Stimulated activated CD8-positive, alpha-beta memory T cell treated with anti-CD3 and anti-CD28 coated beads, Interleukin-12 subunit alpha, Interleukin-12 subunit beta, amount 100 ng/mL, for 24 hours (primary cell): ENCODE results near the gene TEKT3.

Experiments
- DNase-seq: peaks from one replicate; pipeline ENCODE4 v3.0.0-alpha.2; 2020; ENCODE audit errors: extremely low read depth

The TEKT3 gene

GRCh38 chr17:15350777-15351477 lies 9.5 kb upstream of the TEKT3 start:
- DNase-seq = no peak

- no peak for DNase-seq
Observed at GRCh38 chr17:15349119-15349518, 7.7 kb upstream of the TEKT3 start.

GRCh38 chr17:15348021-15348420 lies 6.6 kb upstream of the TEKT3 start:
- no peak for DNase-seq

GRCh38 chr17:15346066-15346595 lies 4.7 kb upstream of the TEKT3 start:
- DNase-seq = no peak

GRCh38 chr17:15343749-15344148 lies 2.4 kb upstream of the TEKT3 start:
- no peak for DNase-seq

GRCh38 chr17:15342460-15342859 lies 1.1 kb upstream of the TEKT3 start:
- DNase-seq = no peak

- no peak for DNase-seq
Observed at GRCh38 chr17:15341966-15342365, 569 bp upstream of the TEKT3 start.

GRCh38 chr17:15340966-15341365 lies 431 bp downstream of the TEKT3 start:
- no peak for DNase-seq

- DNase-seq = no peak
Observed at GRCh38 chr17:15335446-15335845, 6.0 kb downstream of the TEKT3 start.

- DNase-seq = no peak
Observed at GRCh38 chr17:15334266-15334665, 7.1 kb downstream of the TEKT3 start.

GRCh38 chr17:15332338-15332737 lies 9.1 kb downstream of the TEKT3 start:
- no peak for DNase-seq

GRCh38 chr17:15323131-15323530 lies 18.3 kb downstream of the TEKT3 start:
- DNase-seq = no peak

GRCh38 chr17:15321556-15322251 lies 19.7 kb downstream of the TEKT3 start:
- DNase-seq = no peak

GRCh38 chr17:15319452-15320010 lies 21.9 kb downstream of the TEKT3 start:
- DNase-seq = no peak

- DNase-seq = no peak
Observed at GRCh38 chr17:15311996-15312395, 29.4 kb downstream of the TEKT3 start.

- no peak for DNase-seq
Observed at GRCh38 chr17:15309793-15310192, 31.6 kb downstream of the TEKT3 start.

- no peak for DNase-seq
Observed at GRCh38 chr17:15309236-15309635, 32.2 kb downstream of the TEKT3 start.

GRCh38 chr17:15308758-15309157 lies 32.6 kb downstream of the TEKT3 start:
- no peak for DNase-seq

GRCh38 chr17:15307710-15308111 lies 33.7 kb downstream of the TEKT3 start:
- DNase-seq = no peak

GRCh38 chr17:15303851-15304250 lies 37.5 kb downstream of the TEKT3 start:
- no peak for DNase-seq

- no peak for DNase-seq
Observed at GRCh38 chr17:15303268-15303667, 38.1 kb downstream of the TEKT3 start.

GRCh38 chr17:15301845-15302244 lies 39.6 kb downstream of the TEKT3 start:
- DNase-seq = no peak

- no peak for DNase-seq
Observed at GRCh38 chr17:15298176-15298575, 43.2 kb downstream of the TEKT3 start.
